HEK293T (cell line): ENCODE results near the gene LYSMD1.
"Not testable (repeated sequence)": the region's sequence is repeated elsewhere in the genome, so short reads cannot be mapped to it uniquely, and the experiment has no call there.

Experiments used
- CTCF ChIA-PET: fragments of 350-600 bp; formaldehyde crosslinking; extraction: SDS; loops from one replicate; lab custom pipeline; 2021; ENCODE audit warnings: antibody characterized with exemption, inconsistent platforms; lab: Yijun Ruan, JAX
- POLR2A ChIA-PET: fragments of 350-600 bp; formaldehyde crosslinking; extraction: SDS; loops from one replicate; lab custom pipeline; 2020; ENCODE audit warnings: antibody characterized with exemption, inconsistent platforms; lab: Yijun Ruan, JAX
- DNase-seq: peaks from one replicate; pipeline ENCODE4 v3.0.0; 2012; ENCODE audit warnings: mixed read lengths; ENCODE audit errors: extremely low spot score
- ARNT ChIP-seq: fragments of 450-650 bp; IDR thresholded peaks from 2 replicates; pipeline ENCODE4 v1.6.1; 2017; ENCODE audit warnings: mild to moderate bottlenecking
- BHLHE40 ChIP-seq: fragments of 450-650 bp; IDR thresholded peaks from 2 replicates; pipeline ENCODE4 v1.6.1; 2016; ENCODE audit warnings: mild to moderate bottlenecking, moderate library complexity, borderline replicate concordance
- CTBP1 ChIP-seq: fragments of 450-650 bp; IDR thresholded peaks from 2 replicates; pipeline ENCODE4 v1.6.1; 2016; ENCODE audit warnings: borderline replicate concordance
- ELF4 ChIP-seq: fragments of 450-650 bp; IDR thresholded peaks from 2 replicates; pipeline ENCODE4 v1.6.1; 2017; ENCODE audit warnings: antibody characterized with exemption
- FOXA1 ChIP-seq: fragments of 450-650 bp; IDR thresholded peaks from 2 replicates; pipeline ENCODE4 v1.6.1; 2016; ENCODE audit warnings: mild to moderate bottlenecking
- FOXK2 ChIP-seq: fragments of 450-650 bp; IDR thresholded peaks from 2 replicates; pipeline ENCODE4 v1.6.1; 2016; ENCODE audit warnings: mild to moderate bottlenecking
- FOXM1 ChIP-seq: fragments of 450-650 bp; IDR thresholded peaks from 2 replicates; pipeline ENCODE4 v1.6.1; 2017; ENCODE audit warnings: mild to moderate bottlenecking, borderline replicate concordance
- HDGF ChIP-seq: fragments of 450-650 bp; IDR thresholded peaks from 2 replicates; pipeline ENCODE4 v1.6.1; 2017; ENCODE audit warnings: antibody characterized with exemption, borderline replicate concordance
- L3MBTL2 ChIP-seq: fragments of 450-650 bp; conservative IDR thresholded peaks from 2 replicates; pipeline ENCODE4 v1.6.1; 2016; ENCODE audit warnings: mild to moderate bottlenecking
- LEF1 ChIP-seq: fragments of 450-650 bp; IDR thresholded peaks from 2 replicates; pipeline ENCODE4 v1.6.1; 2017; ENCODE audit warnings: mild to moderate bottlenecking, borderline replicate concordance
- NFRKB ChIP-seq: fragments of 450-650 bp; IDR thresholded peaks from 2 replicates; pipeline ENCODE4 v1.6.1; 2016; ENCODE audit warnings: mild to moderate bottlenecking, moderate library complexity
- SP1 ChIP-seq: fragments of 450-650 bp; IDR thresholded peaks from 2 replicates; pipeline ENCODE4 v1.6.1; 2017
- SUZ12 ChIP-seq: fragments of 450-650 bp; IDR thresholded peaks from 2 replicates; pipeline ENCODE4 v1.6.1; 2016; ENCODE audit warnings: mild to moderate bottlenecking
- TARDBP ChIP-seq: fragments of 450-650 bp; IDR thresholded peaks from 2 replicates; pipeline ENCODE4 v1.6.1; 2016
- ZNF384 ChIP-seq: fragments of 450-650 bp; IDR thresholded peaks from 2 replicates; pipeline ENCODE4 v1.6.1; 2016
- TF ChIP-seq, protein P1 (sequence below): fragments of 450-650 bp; IDR thresholded peaks from 2 replicates; pipeline ENCODE4 v1.6.1; 2016

Gene LYSMD1

DNA sequence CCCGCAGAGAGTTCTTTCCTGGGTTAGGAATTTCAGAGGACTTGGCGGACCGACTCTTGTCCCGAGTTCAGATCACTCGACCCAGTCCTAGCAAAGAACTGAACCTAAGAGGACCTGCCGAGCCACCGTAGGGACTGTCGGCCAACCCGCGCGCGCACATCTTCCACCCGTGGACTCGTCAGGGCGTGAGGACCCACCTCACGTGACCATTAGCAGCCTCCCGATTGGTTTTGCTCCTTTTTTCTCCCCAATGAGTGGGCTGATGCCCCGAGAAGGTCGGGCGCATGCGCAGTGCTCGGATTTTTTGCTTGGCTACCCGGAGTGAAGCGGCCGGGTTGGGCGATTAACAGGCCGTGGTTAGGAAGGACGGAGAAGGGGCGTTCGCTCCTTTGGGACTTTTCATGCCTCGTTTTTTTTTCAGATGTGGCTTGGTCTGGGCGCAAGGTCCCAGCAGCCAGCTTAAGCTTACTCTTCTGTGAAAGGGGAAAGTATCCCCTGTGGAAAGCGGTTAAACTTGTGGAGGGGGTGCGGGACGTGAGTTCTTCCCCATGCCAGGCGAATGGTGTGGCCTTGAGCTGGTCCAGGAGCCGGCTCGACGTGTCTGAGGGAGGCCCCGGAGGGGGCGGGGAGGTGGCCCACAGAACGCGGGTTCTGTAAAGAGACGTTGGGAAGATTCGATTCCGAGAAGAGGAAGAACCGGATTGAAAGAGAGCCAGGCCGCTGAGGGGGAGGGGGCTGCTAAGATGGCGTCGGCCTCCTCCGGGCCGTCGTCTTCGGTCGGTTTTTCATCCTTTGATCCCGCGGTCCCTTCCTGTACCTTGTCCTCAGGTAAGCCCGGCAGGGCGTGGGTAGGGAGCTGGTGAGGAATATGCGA is 32.8 kb upstream of the LYSMD1 start, which contains the start of gene PIP5K1A:
PIP5K1A (plus strand) TSS at position 299 of the 874 bp plus-strand sequence; CDS start at position 744, 445 bp downstream.
- ChIA-PET POLR2A (interaction anchor here (0.6 to 2.8 kb wide), 12 partner anchors 9 to 134 kb away, joined by 3 to 17 read pairs (median 6); partner anchors contain the start of genes PSMD4, VPS72 and ZNF687), CTCF (interaction anchor here (0.6 kb wide), 1 partner anchor 13 kb away, joined by 3 read pairs; no protein-coding TSS in a partner anchor)
- peak; percentile 98 for DNase-seq
- TF ChIP-seq SUZ12, result no peak
- no peak for TF ChIP-seq FOXK2
- no peak for TF ChIP-seq SP1
- TF ChIP-seq ELF4, result no peak
- TF ChIP-seq L3MBTL2, result peak; percentile 76
- TF ChIP-seq TARDBP, result peak; percentile 97
- no peak for TF ChIP-seq ARNT
- no peak for TF ChIP-seq FOXA1
- TF ChIP-seq LEF1, result no peak
- no peak for TF ChIP-seq HDGF

DNA sequence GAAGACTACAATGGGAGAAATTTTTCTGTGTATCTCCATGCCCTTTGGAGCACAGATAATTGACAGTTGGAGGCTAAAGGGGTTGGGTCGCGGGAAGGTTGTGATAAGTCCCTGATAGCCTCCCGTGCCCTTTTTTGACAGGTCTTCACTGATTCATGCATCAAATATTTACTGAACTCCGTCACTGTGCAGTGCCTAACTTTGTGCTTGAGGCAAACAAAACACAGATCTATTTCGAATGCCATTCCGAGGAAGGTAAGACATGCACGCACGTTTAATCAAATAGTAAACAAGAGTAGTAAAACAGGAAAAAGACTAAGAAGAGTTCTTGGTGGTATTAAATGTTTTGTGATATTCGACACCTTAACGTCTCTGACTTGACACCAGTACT is 32.2 kb upstream of the LYSMD1 start:
- ChIA-PET CTCF (no interaction called here), POLR2A (interaction anchor here (1.4 to 1.9 kb wide), 3 partner anchors 8 to 133 kb away, joined by 3 to 17 read pairs (median 9); partner anchors contain the start of genes PSMD4 and VPS72)
- no peak for TF ChIP-seq FOXA1
- TF ChIP-seq, protein P1, sequence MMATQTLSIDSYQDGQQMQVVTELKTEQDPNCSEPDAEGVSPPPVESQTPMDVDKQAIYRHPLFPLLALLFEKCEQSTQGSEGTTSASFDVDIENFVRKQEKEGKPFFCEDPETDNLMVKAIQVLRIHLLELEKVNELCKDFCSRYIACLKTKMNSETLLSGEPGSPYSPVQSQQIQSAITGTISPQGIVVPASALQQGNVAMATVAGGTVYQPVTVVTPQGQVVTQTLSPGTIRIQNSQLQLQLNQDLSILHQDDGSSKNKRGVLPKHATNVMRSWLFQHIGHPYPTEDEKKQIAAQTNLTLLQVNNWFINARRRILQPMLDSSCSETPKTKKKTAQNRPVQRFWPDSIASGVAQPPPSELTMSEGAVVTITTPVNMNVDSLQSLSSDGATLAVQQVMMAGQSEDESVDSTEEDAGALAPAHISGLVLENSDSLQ, result peak; percentile 51; the same call in 1 of the 2 replicates
- DNase-seq, result no peak

DNA sequence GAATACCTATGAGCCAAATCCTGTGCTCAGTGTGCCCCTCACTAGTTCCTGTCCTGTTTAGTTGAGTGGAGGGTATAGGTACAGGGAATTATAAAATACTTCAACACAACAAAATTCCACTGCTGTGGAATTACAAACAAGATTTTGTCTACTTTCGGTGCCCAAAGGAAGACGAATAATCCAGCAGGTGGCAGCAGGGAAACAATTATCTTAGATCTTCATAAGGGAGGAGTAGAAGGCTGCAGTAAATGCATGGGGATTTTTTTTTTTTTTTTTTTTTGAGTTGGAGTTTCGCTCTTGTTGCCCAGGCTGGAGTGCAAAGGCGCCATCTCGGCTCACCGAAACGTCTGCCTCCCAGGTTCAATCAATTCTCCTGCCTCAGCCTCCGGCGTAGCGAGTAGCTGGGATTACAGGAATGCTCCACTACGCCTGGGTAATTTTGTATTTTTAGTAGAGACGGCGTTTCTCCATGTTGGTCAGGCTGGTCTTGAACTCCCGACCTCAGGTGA is 30.6 kb upstream of the LYSMD1 start:
- ChIA-PET CTCF (interaction anchor here (0.7 kb wide), 1 partner anchor 96 kb away, joined by 8 read pairs; no protein-coding TSS in a partner anchor), POLR2A (interaction anchor here (1.2 kb wide), 1 partner anchor 31 kb away, joined by 3 read pairs; the partner anchor contains the start of genes LYSMD1 and SCNM1)
- TF ChIP-seq ZNF384 (peak; percentile 99), TARDBP (no peak), LEF1 (no peak), NFRKB (no peak), SUZ12 (no peak)
- DNase-seq, result peak; percentile 65

DNA sequence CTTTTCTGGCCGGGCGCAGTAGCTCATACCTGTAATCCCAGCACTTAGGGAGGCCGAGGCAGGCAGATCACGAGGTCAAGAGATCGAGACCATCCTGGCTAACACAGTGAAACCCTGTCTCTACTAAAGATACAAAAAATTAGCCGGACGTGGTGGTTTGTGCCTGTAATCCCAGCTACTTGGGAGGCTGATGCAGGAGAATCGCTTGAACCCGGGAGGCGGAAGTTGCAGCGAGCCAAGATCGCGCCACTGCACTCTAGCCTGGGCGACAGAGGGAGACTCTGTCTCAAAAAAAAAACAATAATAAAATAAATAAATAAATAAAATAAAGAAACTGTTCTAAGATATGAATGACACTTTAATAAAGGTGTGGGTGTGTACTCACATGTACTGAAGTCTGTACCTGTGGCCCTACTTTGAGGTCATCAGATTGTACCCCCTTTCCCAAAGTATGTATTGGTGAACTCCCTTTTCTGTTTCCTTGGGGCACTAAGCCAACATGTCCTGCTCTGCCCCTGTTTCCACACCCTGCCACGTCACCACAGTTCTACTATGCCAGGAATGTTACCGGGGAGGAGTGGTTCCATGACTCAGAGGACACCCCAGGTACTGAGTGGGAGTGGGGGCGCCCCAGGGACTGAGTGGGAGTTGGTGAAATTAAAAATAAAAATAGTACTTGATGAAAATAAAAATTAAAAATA is 29.3 kb upstream of the LYSMD1 start:
- ChIA-PET CTCF (interaction anchor here (0.6 to 1.9 kb wide), 2 partner anchors 57 to 135 kb away, joined by 7 read pairs; no protein-coding TSS in a partner anchor), POLR2A (interaction anchor here (1.2 to 2.0 kb wide), 2 partner anchors 29 to 60 kb away, joined by 3 to 12 read pairs; partner anchors contain the start of genes LYSMD1, PSMD4 and SCNM1)
- DNase-seq, result not testable (repeated sequence)

DNA sequence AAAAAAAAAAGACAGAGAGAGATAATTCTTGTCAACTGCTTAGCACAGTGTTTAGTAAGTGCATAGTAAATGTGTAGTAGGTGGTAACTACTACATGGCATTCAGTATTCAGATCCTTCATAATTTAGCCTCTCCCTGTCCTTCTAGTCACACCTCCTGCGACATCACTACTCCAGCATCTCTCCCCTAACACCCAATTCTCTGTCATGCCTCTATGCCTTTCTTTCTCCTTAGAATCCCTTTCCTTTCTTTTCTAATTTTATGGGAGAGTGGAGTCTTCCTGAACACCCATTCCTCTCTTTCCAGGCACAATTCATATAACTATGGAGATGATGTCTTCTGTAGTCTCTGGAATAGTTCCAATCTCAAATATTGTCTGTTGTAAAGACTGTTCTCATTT is 28.2 kb upstream of the LYSMD1 start:
- CTCF ChIA-PET, result interaction anchor here (1.3 to 1.9 kb wide), 2 partner anchors 58 to 135 kb away, joined by 7 to 11 read pairs; partner anchors contain the start of gene CDC42SE1
- POLR2A ChIA-PET, result interaction anchor here (2.0 kb wide), 1 partner anchor 61 kb away, joined by 12 read pairs; the partner anchor contains the start of gene PSMD4
- TF ChIP-seq CTBP1 (no peak), ZNF384 (peak; percentile 30; the same call in 1 of the 2 replicates)
- DNase-seq, result no peak

DNA sequence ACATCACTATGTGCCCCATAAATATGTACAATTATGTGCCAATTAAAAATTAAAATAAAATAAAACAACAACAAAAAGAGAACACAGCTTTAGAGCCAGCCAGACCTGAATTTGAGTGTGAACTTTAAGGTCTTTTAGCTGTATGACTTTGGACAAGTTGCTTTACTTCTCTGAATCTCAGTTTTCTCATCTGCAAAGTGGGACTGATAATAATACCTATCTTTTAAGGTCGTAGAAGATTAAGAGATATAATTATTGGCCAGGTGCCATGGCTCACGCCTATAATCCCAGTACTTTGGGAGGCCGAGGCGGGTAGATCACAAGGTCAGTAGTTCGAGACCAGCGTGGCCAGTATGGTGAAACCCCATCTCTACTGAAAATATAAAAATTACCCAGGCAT is 27.6 kb upstream of the LYSMD1 start:
- CTCF ChIA-PET, result interaction anchor here (0.7 to 1.5 kb wide), 3 partner anchors 8 to 134 kb away, joined by 5 to 11 read pairs (median 6); partner anchors contain the start of gene CDC42SE1
- DNase-seq, result no peak
- POLR2A ChIA-PET, result interaction anchor here (1.1 kb wide), 1 partner anchor 28 kb away, joined by 3 read pairs; the partner anchor contains the start of gene LYSMD1
- TF ChIP-seq TARDBP (no peak), FOXA1 (no peak), ELF4 (no peak), BHLHE40 (no peak), ARNT (no peak)

DNA sequence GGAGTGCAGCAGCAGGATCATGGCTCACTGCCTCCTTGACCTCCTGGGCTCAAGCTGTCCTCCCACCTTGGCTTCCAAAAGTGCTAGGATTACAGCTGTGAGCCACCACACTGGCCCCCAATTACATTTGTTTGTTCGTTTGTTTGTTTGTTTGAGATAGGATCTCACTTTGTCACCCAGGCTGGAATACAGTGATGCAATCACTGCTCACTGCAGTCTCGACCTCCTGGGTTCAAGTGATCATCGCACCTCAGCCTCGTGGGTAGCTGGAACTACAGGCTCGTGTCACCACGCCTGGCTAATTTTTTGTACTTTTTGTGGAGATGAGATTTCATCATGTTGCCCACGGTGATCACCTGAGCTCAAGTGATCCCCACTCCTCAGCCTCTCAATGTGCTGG is 26.3 kb upstream of the LYSMD1 start:
- ChIA-PET POLR2A (no interaction called here), CTCF (interaction anchor here (1.5 kb wide), 1 partner anchor 60 kb away, joined by 5 read pairs; no protein-coding TSS in a partner anchor)
- DNase-seq, result no peak
- TF ChIP-seq ARNT (no peak), FOXA1 (no peak), ZNF384 (no peak), SP1 (no peak), CTBP1 (no peak), FOXM1 (no peak), HDGF (no peak)
